KMS-11 (cell line): ENCODE results near the gene POLR2F.

Experiments used
- H2AFZ ChIP-seq: fragments of 200-600 bp; sonication (generic); 2 replicates; pipeline ENCODE4 v1.6.1; 2016; ENCODE audit warnings: antibody characterized with exemption, mixed run types, low read depth
- H3K27ac ChIP-seq: fragments of 200-600 bp; sonication (generic); 2 replicates; pipeline ENCODE4 v1.6.1; 2016; ENCODE audit warnings: mild to moderate bottlenecking, mixed run types
- H3K27me3 ChIP-seq: fragments of 200-600 bp; sonication (generic); 2 replicates; pipeline ENCODE4 v1.6.1; 2017; ENCODE audit warnings: mild to moderate bottlenecking, low read depth, mixed run types, moderate library complexity; ENCODE audit not compliant: insufficient read depth
- H3K36me3 ChIP-seq: fragments of 200-600 bp; sonication (generic); 2 replicates; pipeline ENCODE4 v1.6.1; 2017; ENCODE audit warnings: mild to moderate bottlenecking, mixed run types; ENCODE audit not compliant: insufficient read depth
- H3K4me1 ChIP-seq: fragments of 200-600 bp; sonication (generic); 2 replicates; pipeline ENCODE4 v1.6.1; 2016; ENCODE audit warnings: mild to moderate bottlenecking, low read depth, mixed run types; ENCODE audit not compliant: poor library complexity, severe bottlenecking
- H3K4me2 ChIP-seq: fragments of 200-600 bp; sonication (generic); 2 replicates; pipeline ENCODE4 v1.7.0; 2016; ENCODE audit warnings: mild to moderate bottlenecking, mixed run types
- H3K4me3 ChIP-seq: fragments of 200-600 bp; sonication (generic); IDR thresholded peaks from 2 replicates; pipeline ENCODE4 v1.6.1; 2017; ENCODE audit warnings: low read depth, low read length, mixed read lengths; ENCODE audit not compliant: insufficient read depth
- H3K79me2 ChIP-seq: fragments of 200-600 bp; sonication (generic); 2 replicates; pipeline ENCODE4 v1.6.1; 2016; ENCODE audit warnings: low read depth, mixed run types; ENCODE audit not compliant: insufficient read depth
- H3K9ac ChIP-seq: fragments of 200-600 bp; sonication (generic); 2 replicates; pipeline ENCODE4 v1.6.1; 2016; ENCODE audit warnings: mild to moderate bottlenecking, mixed run types
- H4K20me1 ChIP-seq: fragments of 200-600 bp; sonication (generic); 2 replicates; pipeline ENCODE4 v1.6.1; 2016; ENCODE audit warnings: mild to moderate bottlenecking, mixed run types; ENCODE audit not compliant: insufficient read depth
- TF ChIP-seq, protein P1 (sequence below): fragments of 200-600 bp; sonication (generic); conservative IDR thresholded peaks from 2 replicates; pipeline ENCODE4 v1.6.1; 2017; ENCODE audit warnings: low read depth, mild to moderate bottlenecking, antibody characterized with exemption, low read length, moderate library complexity, mixed read lengths

POLR2F gene

GRCh38 chr22:37923927-37924326 is 29.6 kb upstream of the POLR2F start:
- Histone ChIP-seq H4K20me1 (no peaks in the 10 kb centered on the region), H3K36me3 (no peaks in the 10 kb centered on the region), H3K27me3 (no peaks in the 10 kb centered on the region), H2AFZ (no peak overlapping the region), H3K79me2 (no peaks in the 10 kb centered on the region), H3K27ac (no peak overlapping the region), H3K4me2 (no peak overlapping the region), H3K4me1 (no peaks in the 10 kb centered on the region), H3K4me3 (no peak overlapping the region), H3K9ac (no peak overlapping the region)
- TF ChIP-seq, protein P1, sequence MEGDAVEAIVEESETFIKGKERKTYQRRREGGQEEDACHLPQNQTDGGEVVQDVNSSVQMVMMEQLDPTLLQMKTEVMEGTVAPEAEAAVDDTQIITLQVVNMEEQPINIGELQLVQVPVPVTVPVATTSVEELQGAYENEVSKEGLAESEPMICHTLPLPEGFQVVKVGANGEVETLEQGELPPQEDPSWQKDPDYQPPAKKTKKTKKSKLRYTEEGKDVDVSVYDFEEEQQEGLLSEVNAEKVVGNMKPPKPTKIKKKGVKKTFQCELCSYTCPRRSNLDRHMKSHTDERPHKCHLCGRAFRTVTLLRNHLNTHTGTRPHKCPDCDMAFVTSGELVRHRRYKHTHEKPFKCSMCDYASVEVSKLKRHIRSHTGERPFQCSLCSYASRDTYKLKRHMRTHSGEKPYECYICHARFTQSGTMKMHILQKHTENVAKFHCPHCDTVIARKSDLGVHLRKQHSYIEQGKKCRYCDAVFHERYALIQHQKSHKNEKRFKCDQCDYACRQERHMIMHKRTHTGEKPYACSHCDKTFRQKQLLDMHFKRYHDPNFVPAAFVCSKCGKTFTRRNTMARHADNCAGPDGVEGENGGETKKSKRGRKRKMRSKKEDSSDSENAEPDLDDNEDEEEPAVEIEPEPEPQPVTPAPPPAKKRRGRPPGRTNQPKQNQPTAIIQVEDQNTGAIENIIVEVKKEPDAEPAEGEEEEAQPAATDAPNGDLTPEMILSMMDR: no peak

- TF ChIP-seq, protein P1: no peak
- no peaks in the 10 kb centered on the region for H3K36me3 ChIP-seq
- no peaks in the 10 kb centered on the region for H3K79me2 ChIP-seq
- no peaks in the 10 kb centered on the region for H3K4me1 ChIP-seq
- H4K20me1 ChIP-seq: no peaks in the 10 kb centered on the region
- H3K27me3 ChIP-seq: no peaks in the 10 kb centered on the region
- no peak overlapping the region for H3K9ac ChIP-seq
- H3K27ac ChIP-seq: no peak overlapping the region
- H3K4me3 ChIP-seq: no peak overlapping the region
- H3K4me2 ChIP-seq: no peak overlapping the region
- H2AFZ ChIP-seq: no peak overlapping the region
Observed at GRCh38 chr22:37924386-37925065, 29.0 kb upstream of the POLR2F start.

- no peak overlapping the region for H2AFZ ChIP-seq
- H3K9ac ChIP-seq: no peak overlapping the region
- no peak overlapping the region for H3K4me2 ChIP-seq
- H3K79me2 ChIP-seq: no peaks in the 10 kb centered on the region
- no peaks in the 10 kb centered on the region for H4K20me1 ChIP-seq
- H3K27me3 ChIP-seq: no peaks in the 10 kb centered on the region
- no peak overlapping the region for H3K4me3 ChIP-seq
- TF ChIP-seq, protein P1: no peak
- H3K4me1 ChIP-seq: no peaks in the 10 kb centered on the region
- H3K36me3 ChIP-seq: no peaks in the 10 kb centered on the region
- no peak overlapping the region for H3K27ac ChIP-seq
Observed at GRCh38 chr22:37925330-37925729, 28.2 kb upstream of the POLR2F start.

DNA sequence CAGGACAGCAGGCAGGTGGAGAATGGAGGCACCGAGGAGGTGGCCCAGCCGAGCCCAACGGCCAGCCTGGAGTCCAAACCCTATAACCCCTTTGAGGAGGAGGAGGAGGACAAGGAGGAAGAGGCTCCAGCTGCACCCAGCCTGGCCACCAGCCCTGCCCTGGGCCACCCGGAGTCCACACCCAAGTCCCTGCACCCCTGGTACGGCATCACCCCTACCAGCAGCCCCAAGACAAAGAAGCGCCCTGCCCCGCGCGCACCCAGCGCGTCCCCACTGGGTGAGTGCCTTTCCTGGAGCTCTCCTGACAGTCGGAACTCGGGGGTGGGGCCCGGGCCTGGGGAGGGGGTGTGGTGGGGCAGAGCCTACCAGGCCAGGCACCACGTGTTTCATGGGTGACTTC is 27.7 kb upstream of the POLR2F start:
- no peaks in the 10 kb centered on the region for H3K27me3 ChIP-seq
- no peak overlapping the region for H3K27ac ChIP-seq
- no peak overlapping the region for H2AFZ ChIP-seq
- H3K9ac ChIP-seq: no peak overlapping the region
- no peak overlapping the region for H3K4me2 ChIP-seq
- no peaks in the 10 kb centered on the region for H3K36me3 ChIP-seq
- H3K4me1 ChIP-seq: no peaks in the 10 kb centered on the region
- TF ChIP-seq, protein P1: no peak
- H3K79me2 ChIP-seq: no peaks in the 10 kb centered on the region
- no peak overlapping the region for H3K4me3 ChIP-seq
- no peaks in the 10 kb centered on the region for H4K20me1 ChIP-seq
